HG02759 (cell line): ENCODE results near the gene NUP188.

Source experiments
- ATAC-seq: cut with Tn5 transposase; IDR thresholded peaks from one replicate; pipeline ENCODE4 v1.9.1; 2021; ENCODE audit warnings: mild to moderate bottlenecking, moderate library complexity; ENCODE audit not compliant: unreplicated experiment

NUP188 gene

DNA sequence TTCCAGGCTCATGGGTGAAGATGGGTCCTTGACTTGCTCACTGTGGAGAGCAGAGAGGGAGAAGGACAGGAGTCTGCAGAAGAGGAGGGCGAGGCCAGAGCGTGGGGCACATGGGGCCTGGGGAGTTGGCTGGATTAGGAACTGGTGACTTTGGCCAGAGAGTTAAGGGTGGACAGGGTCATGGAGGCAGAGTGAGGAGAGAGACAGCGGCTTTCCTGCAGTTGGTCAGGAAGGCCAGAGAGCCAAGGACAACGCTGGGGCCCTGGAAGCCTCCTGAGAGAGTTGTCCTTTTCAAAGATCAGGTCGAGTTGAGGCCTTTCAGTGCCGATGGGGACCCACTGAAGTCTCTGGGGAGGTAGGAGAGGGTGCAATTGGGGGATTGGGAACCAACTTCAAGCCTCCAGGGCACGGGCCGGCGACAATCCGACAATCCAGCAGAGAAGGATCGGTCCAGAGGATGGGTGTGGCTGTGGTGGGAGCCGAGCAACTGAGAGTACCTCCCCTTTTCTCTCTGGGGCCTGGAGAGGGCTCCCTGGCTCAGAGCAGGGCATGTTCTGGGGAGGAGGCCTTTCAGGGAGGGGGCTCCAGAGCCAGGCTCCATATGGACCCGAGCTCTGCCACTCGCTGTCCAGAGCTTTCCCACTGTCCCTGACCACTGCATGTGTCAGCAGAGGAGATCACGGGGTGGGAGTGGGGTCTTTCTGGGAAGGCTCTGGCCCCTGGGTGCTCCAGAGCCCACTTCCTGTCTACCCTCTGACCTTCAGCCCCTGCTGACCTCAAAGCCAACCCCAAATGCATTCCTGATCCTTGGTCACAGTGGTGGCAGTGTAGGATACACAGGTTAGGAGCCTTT is 34.2 kb upstream of the NUP188 start:
- no peak for ATAC-seq

DNA sequence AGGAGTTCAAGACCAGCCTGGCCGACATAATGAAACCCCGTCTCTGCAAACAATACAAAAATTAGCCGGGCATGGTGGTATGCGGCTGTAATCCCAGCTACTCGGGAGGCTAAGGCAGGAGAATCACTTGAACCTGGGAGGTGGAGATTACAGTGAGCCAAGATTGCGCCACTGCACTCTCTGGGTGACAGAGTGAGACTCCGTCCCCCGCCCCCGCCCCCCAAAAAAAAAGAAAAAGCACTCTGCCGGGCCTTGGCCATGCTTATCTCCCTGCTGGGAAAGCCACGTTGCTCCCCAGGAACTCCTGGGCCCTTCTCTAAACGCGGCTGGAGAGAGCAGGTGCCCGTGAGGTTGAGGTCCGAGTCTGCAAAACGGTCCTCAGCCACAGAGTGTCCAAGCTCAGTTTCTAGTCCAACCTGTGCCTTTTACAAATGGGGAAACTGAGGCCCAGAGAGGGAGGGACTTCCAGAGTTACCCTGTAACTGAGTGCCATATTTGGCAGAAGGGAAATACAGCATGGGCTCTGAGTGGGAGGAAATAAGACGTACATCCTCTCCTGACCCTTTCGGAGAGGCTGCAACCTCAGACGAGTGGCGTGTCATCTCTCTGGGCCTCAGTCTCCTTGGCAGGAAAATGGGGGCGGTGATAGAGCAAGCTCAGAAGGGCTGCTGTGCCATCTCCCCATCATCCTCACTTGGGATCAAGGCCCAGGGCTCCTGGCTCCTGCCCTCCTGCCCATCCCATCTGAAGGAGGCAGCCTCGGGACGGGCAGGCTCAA is 33.3 kb upstream of the NUP188 start:
- no peak for ATAC-seq

DNA sequence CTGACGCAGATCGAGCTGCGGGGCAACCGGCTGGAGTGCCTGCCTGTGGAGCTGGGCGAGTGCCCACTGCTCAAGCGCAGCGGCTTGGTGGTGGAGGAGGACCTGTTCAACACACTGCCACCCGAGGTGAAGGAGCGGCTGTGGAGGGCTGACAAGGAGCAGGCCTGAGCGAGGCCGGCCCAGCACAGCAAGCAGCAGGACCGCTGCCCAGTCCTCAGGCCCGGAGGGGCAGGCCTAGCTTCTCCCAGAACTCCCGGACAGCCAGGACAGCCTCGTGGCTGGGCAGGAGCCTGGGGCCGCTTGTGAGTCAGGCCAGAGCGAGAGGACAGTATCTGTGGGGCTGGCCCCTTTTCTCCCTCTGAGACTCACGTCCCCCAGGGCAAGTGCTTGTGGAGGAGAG is 31.3 kb upstream of the NUP188 start:
- no peak for ATAC-seq

DNA sequence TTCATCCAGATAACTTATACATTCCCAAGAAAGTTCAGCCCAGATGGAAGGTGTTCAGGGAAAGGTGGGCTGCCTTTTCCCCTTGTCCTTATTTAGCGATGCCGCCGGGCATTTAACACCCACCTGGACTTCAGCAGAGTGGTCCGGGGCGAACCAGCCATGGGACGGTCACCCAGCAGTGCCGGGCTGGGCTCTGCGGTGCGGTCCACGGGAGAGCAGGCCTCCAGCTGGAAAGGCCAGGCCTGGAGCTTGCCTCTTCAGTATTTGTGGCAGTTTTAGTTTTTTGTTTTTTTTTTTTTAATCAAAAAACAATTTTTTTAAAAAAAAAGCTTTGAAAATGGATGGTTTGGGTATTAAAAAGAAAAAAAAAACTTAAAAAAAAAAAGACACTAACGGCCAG is 30.8 kb upstream of the NUP188 start:
- ATAC-seq = no peak

DNA sequence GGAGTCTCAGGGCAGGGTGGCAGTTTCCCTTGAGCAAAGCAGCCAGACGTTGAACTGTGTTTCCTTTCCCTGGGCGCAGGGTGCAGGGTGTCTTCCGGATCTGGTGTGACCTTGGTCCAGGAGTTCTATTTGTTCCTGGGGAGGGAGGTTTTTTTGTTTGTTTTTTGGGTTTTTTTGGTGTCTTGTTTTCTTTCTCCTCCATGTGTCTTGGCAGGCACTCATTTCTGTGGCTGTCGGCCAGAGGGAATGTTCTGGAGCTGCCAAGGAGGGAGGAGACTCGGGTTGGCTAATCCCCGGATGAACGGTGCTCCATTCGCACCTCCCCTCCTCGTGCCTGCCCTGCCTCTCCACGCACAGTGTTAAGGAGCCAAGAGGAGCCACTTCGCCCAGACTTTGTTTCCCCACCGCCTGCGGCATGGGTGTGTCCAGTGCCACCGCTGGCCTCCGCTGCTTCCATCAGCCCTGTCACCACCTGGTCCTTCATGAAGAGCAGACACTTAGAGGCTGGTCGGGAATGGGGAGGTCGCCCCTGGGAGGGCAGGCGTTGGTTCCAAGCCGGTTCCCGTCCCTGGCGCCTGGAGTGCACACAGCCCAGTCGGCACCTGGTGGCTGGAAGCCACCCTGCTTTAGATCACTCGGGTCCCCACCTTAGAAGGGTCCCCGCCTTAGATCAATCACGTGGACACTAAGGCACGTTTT is 30.2 kb upstream of the NUP188 start:
- no peak for ATAC-seq

DNA sequence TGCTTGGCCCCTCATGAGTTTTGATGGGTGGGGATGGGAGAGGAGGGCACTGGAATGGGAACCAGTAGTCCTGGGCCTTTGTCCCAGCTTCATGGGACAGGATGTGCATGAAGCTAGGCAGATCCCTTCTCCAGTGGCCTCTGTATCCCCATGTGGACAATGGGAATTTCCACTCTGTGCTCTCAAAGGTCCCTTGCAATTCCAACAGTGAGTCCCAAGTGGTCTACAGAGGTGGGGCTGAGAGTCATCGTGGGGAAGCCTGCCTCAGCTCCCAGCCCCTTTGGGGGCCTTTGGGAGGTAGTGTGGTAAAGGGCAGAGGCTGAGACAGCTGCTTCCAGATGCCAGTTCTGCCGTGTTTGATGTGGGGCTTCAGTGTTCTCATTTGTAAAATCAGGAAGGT is 28.6 kb upstream of the NUP188 start:
- no peak for ATAC-seq

DNA sequence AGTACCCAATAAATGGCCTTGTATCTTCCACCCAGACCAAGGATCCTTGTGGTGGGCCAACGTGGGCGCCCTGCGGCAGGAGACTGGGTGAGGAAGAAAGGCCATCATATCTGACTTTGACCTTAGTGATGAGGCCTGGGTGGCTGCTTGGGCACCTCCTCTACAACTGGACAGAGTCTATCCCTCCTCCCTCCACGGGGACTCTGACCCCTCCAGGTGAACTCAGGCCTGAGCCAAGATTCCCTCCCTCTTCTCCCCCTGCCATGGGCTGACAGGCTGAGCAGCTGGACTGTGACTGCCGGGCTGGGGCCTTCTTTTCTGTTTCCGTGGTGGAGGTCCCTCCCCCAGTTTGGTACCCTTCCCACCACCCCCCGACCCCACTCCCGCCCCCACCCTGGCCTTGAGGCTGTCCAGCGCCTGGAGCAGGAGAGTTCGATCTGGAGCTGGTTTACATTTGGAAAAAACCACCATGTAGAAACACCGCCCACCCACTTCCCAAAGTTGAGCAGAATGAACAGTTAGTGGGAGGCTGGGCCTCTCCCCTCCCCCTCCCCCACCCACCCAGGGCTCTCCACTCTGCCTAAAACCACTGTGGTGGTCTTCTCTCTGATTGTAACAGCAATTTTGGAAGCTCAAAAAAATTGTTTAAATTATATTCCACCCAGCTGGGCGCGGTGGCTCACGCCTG is 28.0 kb upstream of the NUP188 start:
- no peak for ATAC-seq

DNA sequence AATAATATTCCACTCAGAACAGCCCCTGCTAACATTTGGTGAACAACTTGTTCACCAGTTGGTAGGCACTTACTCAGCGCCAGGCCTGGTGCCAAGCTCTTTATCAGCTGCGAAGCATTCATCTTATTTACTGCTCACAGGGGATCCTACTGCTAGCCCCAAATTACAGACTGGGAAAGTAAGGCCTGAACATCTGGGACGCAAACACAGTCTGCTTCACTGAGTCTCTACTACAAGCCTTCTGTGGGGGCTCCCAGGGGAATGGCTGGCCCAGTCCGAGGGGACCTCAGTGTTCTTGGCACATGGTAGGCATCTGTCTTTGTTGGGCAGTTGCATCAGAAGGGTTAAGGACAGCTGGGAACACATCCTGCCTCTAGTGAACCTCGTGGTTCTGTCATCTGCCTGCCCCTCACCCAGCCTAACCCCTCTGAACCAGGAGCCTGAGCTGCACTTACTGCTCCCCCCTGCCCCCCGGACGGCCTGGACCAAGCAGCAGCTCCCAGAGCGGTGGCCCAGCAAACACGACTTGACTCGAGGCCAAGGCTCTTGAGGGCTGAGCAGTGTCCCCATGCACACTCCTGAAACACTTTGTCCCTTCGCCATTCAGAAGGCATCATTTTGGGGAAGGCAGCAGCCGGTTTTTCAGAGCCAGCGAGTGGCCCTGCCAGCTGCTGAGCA is 27.0 kb upstream of the NUP188 start, which contains the start of gene PHYHD1:
PHYHD1 (plus strand) TSS at position 602 of the 678 bp plus-strand sequence. CDS start 1,342 bp downstream, outside the sequence.
- no peak for ATAC-seq

DNA sequence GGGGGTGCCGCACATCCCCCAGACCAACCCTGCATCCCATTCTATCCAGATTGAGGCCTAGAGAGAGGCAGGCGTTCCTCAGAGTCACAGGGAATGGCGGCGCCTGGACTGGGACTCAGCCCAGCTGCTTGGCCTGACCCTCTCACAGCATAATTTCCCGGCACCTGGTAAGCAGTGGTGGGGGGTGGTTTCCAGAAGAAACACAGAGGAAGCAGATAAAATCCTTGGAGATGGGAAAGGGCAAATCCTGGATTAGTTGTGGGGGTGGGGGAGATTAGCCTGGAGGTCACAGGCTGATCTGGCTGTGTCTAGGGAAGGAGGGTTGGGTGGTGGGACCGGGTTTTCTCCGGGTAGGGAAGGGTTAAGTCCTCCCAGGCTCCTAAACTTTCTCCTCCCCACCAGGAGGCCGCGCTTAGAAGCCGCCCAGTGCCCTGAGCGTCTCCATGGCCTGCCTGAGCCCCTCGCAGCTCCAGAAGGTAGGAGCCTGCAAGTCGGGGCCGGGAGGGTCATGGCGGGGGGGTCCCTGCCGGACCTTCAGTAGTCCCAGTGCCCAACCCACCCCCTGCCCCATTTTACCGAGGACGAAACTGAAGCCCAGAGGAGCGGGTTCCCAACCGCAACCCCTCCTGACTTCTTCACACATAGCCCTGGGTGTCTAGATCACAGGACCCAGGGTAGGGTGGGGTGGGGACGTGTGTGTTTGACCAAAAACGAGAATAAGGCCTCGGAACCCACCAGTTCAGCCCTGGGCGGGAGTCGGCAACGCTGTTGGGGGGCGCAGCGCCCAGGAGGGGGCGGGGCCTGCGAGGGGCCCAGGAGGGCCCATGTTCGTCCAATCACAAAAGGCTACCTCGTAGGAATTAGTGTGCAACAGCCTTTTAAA is 25.4 kb upstream of the NUP188 start:
- no peak for ATAC-seq

DNA sequence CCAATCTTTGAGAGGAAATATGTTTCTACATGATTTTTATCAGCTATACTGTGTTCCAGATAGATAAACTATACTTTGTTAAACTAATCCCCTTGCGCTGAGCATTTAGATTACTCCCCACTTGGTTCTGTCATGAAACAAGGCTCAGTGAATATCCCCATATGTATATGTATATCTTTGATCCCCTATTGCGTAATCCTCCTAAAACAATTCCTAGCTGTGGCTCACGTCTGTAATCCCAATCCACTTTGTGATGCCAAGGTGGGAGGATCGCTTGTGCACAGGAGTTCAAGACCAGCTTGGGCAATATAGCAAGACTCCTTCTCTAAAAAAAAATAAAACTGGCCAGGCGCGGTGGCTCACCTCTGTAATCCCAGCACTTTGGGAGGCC is 24.0 kb upstream of the NUP188 start:
- no peak for ATAC-seq

DNA sequence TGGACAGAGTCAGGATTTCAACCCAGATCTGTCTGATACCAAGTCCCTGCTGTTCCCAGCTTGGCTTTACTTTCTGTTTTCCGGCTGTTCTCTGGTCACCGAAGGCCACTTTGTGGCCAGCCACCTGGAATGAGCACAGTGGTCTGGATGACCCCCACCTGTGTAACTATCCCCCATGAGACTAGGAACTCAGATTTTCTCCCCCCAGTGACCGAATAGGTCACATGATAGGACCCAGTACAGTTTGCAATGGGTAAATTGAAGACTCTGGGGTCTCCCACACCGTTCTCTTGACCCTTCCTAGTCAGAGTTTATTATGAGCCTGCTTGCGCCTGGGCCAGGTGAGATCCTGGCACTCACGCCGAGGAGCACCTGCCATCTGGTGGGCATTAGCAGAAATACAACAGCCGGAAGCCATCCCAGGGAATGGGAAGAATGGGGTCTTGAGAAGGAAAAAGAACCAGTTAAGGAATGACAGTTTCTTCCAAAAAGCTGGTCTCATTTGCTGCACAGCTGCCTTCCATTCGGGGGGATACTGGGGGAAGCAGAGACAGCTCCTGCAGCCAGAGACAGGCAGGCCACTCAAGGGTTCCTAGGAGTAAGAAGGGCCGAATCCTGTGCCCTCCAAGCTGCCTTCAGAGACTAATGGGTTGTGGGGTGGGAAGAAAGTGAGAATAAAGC is 19.6 kb upstream of the NUP188 start:
- ATAC-seq = no peak

DNA sequence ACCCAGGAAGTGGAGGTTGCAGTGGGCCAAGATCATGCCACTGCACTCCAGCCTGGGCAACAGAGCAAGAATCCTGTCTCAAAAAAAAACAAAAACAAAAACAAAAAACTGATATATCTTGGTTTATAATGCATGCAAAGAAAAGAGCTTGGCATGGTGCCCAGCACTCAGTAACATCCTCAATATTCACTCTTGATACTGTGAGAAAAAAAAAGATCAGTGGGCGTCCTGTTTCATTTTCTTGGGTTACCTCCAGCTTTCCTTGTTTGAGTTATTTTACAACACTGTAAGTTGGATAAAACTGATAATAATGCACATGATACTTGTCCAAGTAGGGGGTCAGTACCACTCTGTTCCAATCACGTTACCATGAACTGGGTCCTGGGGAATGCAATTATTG is 18.9 kb upstream of the NUP188 start:
- ATAC-seq = no peak

DNA sequence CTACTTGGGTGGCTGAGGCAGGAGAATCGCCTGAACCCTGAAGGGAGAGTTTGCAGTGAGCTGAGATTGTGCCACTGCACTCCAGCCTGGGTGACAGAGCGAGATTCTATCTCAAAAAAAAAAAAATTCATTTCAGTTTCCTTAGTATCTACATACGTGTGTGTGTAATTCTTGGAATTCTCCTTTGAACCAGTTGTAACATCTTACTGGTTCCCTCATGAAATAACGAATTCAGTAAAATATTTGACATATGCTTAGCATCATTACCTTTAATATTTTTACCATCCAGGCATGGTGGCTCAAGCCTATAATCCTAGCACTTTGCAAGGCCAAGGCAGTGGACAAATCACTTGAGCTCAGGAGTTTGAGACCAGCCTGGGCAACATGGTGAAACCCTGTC is 17.9 kb upstream of the NUP188 start:
- no peak for ATAC-seq

DNA sequence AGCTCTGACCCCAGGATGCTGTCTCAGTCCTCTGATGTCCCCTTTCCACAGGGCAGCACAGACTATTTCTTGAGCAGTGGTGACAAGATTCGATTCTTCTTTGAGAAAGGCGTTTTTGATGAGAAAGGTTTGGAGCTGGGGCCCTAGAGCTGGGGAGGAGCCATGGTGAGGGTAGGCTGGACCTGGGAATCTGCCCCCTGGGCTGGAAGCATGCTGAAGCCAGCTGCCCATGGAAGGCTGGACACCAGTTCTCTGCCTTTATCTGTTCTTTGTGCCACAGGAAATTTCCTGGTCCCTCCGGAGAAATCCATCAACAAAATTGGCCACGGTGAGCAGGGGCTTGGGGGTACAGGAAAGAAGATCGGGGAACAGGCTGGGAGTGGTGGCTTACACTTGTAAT is 13.8 kb upstream of the NUP188 start:
- no peak for ATAC-seq

DNA sequence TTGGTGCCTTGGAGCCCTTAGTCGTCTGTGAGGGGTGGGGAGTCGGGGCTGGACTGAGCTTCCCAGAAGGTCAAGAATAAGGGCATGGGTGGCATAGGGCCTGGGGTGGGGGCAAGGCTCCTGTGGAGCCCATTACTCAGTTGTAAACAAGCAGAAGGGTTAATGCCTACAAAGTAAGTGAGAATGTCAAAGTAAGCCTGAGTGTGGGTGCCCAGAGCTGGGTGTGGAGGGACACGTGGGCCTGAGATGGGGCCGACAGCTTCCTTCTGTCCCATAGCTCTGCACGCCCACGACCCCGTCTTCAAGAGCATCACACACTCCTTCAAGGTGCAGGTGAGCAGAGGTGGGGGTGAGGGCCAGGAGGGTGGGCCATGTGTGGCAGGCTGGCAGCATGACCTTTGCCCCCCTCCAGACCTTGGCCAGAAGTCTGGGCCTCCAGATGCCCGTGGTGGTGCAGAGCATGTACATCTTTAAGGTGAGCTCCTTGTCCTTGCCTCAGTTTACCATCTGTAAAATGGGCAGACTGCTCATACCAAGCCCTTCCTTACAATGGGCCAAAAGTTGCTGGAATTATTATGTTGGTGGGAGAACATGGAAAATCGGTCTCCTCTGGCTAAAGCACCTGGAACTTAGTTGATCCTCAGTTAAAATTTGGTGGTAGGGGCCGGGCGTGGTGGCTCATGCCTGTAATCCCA is 11.2 kb upstream of the NUP188 start:
- no peak for ATAC-seq

DNA sequence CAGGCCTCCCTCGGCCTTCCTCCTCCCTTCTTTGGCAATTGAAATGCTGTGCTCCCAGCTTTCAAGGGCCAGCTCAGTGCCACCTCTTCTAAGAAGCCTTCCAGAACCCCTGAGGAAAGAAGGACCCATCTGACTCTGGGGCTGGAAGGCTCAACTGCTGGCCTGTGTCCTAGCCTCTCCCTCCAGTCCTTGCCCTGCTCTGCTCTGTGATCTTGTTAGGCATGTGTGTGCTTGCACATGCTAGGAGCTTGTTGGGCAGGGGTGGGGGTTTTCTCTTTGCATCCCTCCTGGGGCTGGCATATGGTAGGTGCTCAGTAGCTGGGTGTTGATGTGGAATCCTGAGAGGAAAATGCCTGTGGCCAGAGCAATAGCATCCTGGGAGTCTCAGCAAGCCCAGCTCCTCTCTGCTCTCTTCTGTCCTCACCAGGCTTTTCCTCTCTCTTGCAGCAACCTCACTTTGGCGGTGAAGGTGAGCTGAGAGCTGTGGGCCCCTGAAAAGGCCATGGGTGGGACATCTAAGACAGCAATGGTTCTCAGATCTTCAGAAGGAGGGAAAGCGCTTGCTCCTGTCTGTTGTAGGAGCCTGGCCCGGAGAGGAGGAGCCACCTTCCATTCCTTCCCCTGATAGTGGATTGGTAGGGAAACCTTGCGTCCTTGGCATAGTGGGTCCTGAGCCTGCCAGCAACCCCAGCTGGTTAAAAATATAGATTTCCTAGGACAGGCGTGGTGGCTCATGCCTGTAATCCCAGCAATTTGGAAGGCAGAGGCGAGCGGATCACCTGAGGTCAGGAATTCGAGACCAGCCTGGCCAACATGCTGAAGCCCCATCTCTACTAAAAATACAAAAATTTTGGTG is 10.0 kb upstream of the NUP188 start:
- no peak for ATAC-seq

DNA sequence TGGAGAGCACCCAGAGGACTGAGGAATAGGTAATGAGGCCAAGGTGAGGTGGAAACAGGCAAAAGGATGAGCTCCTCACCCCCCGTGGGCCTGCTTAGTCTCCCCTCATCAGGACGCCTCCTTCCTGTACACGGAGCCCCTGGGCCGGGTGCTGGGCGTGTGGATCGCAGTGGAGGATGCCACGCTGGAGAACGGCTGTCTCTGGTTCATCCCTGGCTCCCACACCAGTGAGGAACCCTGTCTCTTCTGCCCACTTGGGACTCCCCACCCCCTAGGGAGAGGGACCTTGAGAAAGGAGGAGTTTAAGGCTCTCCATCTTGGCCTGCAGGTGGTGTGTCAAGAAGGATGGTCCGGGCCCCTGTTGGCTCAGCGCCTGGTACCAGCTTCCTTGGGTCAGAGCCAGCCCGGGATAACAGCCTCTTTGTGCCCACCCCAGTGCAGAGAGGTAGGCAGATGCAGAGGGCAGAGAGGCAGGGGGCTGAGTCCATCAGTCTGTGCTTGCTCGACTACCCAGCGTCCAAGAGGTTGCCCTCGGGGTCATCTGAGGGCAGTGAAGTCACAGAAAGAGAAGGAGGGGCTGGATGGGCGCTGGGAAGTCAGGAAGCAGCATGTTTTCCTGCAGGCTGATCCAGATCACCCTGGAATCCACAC is 7.1 kb upstream of the NUP188 start:
- ATAC-seq = no peak
